ENCODE results near the gene CORO2B. TPM values are rescaled to one million over a fixed set of nuclear protein-coding genes. Genes with fewer than 3 reads are reported as not detected.
A peak's percentile ranks its signal among the peaks of the same experiment; 100 is the strongest.

The CORO2B gene
- total RNA-seq, 1 experiment from 2014 or later: 0.43 TPM

- no peak for DNase-seq (ENCODE audit: low spot score)
These were observed 11.3 kb downstream of the CORO2B start for GRCh38 chr15:68589783-68590710.

GRCh38 chr15:68590721-68591389, 12.1 kb downstream of the CORO2B start:
- DNase-seq (ENCODE audit: low spot score): no peak

- DNase-seq (ENCODE audit: low spot score): no peak
These were observed 13.3 kb downstream of the CORO2B start for GRCh38 chr15:68592054-68592453.

- DNase-seq (ENCODE audit: low spot score): no peak
These were observed 13.8 kb downstream of the CORO2B start for GRCh38 chr15:68592544-68592943.

GRCh38 chr15:68593341-68593740, 14.5 kb downstream of the CORO2B start:
- DNase-seq (ENCODE audit: low spot score): no peak

GRCh38 chr15:68593828-68594532, 15.2 kb downstream of the CORO2B start:
- DNase-seq (ENCODE audit: low spot score): no peak

GRCh38 chr15:68594533-68595259, 15.9 kb downstream of the CORO2B start:
- no peak for DNase-seq (ENCODE audit: low spot score)

- no peak for DNase-seq (ENCODE audit: low spot score)
These were observed 16.4 kb downstream of the CORO2B start for GRCh38 chr15:68595260-68595564.

GRCh38 chr15:68595761-68596160, 17.0 kb downstream of the CORO2B start:
- DNase-seq (ENCODE audit: low spot score): no peak

- DNase-seq (ENCODE audit: low spot score): no peak
These were observed 17.9 kb downstream of the CORO2B start for GRCh38 chr15:68596691-68597090.

- DNase-seq (ENCODE audit: low spot score): no peak
These were observed 18.8 kb downstream of the CORO2B start for GRCh38 chr15:68597581-68597980.

- no peak for DNase-seq (ENCODE audit: low spot score)
These were observed 19.7 kb downstream of the CORO2B start for GRCh38 chr15:68598171-68599152.

- DNase-seq (ENCODE audit: low spot score): no peak
These were observed 20.4 kb downstream of the CORO2B start for GRCh38 chr15:68599153-68599545.

GRCh38 chr15:68599560-68600071, 20.8 kb downstream of the CORO2B start:
- DNase-seq (ENCODE audit: low spot score): peak; percentile 39

GRCh38 chr15:68601206-68602197, 22.7 kb downstream of the CORO2B start:
- DNase-seq (ENCODE audit: low spot score): no peak

GRCh38 chr15:68602459-68603215, 23.8 kb downstream of the CORO2B start:
- DNase-seq (ENCODE audit: low spot score): no peak

- DNase-seq (ENCODE audit: low spot score): no peak
These were observed 24.4 kb downstream of the CORO2B start for GRCh38 chr15:68603216-68603595.

- DNase-seq (ENCODE audit: low spot score): no peak
These were observed 25.2 kb downstream of the CORO2B start for GRCh38 chr15:68603951-68604350.
